HepG2 (cell line): ENCODE data around the gene CDC42BPG. TPM values are rescaled to one million over a fixed set of nuclear protein-coding genes. Genes with fewer than 3 reads are reported as not detected.

Source experiments
- ATAC-seq: fragments of 200-7000 bp; cut with Tn5 transposase; 3 replicates; pipeline ENCODE4 v1.9.1; 2020; ENCODE audit warnings: mild to moderate bottlenecking, moderate library complexity
- BruUV-seq: library from RNA; stranded (reverse); fragments of 400-500 nt; replicated peaks from 2 replicates; lab custom pipeline; 2021; lab: Mats Ljungman, UMichigan
- CTCF ChIA-PET: fragments of 300-600 bp; formaldehyde crosslinking; extraction: SDS; loops from one replicate; lab custom pipeline; 2021; ENCODE audit warnings: low total read pairs, inconsistent platforms, low intra/inter-chr PET ratio; lab: Yijun Ruan, JAX
- POLR2A ChIA-PET: fragments of 350-600 bp; sonication (Branson Sonifier 250); formaldehyde crosslinking; loops from one replicate; lab custom pipeline; 2020; ENCODE audit warnings: antibody characterized with exemption, inconsistent platforms; lab: Yijun Ruan, JAX
- DNase-seq: peaks from one replicate; pipeline ENCODE4 v3.0.0-alpha.2; 2015; ENCODE audit warnings: low spot score
- FAIRE-seq: peaks from 3 replicates; lab custom pipeline; 2011; peaks lifted over from hg19 to GRCh38; lab: Jason Lieb, UNC
- H2AFZ ChIP-seq: one replicate; pipeline ENCODE4 v1.6.1; 2011; ENCODE audit warnings: low read length, inconsistent platforms
- H3K27ac ChIP-seq: fragments of 300-600 bp; 3 replicates; pipeline ENCODE4 v1.8.0; 2011; ENCODE audit warnings: mixed run types, mild to moderate bottlenecking, mixed read lengths, low read length, inconsistent platforms; ENCODE audit not compliant: insufficient read depth; ENCODE audit errors: extremely low read length
- H3K27me3 ChIP-seq, 2 experiments: fragments of 200-600 bp in 1 of 2; 2 replicates in 1 of 2; 3 replicates in 1 of 2; pipeline versions ENCODE4 v1.6.0 to v1.8.0; 2011; ENCODE audit warnings: low read length in 2 of 2, mild to moderate bottlenecking in 2 of 2, moderate library complexity in 2 of 2, inconsistent platforms in 1 of 2; ENCODE audit not compliant: insufficient read depth in 2 of 2, control insufficient read depth in 1 of 2
- H3K36me3 ChIP-seq, 2 experiments: fragments of 200-600 bp in 1 of 2; replicated peaks in 1 of 2; 2 replicates in 1 of 2; 3 replicates in 1 of 2; pipeline versions ENCODE4 v1.5.1 to v1.8.0; 2011; ENCODE audit warnings: low read length in 2 of 2, inconsistent platforms in 1 of 2; ENCODE audit not compliant: insufficient read depth in 2 of 2, control insufficient read depth in 1 of 2
- H3K4me1 ChIP-seq: 2 replicates; pipeline ENCODE4 v1.5.1; 2012; ENCODE audit warnings: low read length, inconsistent platforms; ENCODE audit not compliant: insufficient read depth
- H3K4me2 ChIP-seq: 2 replicates; pipeline ENCODE4 v1.6.0; 2011; ENCODE audit warnings: low read depth, low read length, inconsistent platforms
- H3K4me3 ChIP-seq, 3 experiments: fragments of 200-600 bp in 1 of 3; sonication (generic), shearing (Covaris generic) in 1 of 3; replicated peaks in 1 of 3; 2 replicates each; pipeline ENCODE4 v1.5.1; 2011 to 2016; ENCODE audit warnings: low read length in 3 of 3, inconsistent platforms in 2 of 3, low read depth in 2 of 3, mild to moderate bottlenecking in 2 of 3, control low read depth in 1 of 3, mixed read lengths in 1 of 3; ENCODE audit not compliant: insufficient read depth in 1 of 3
- H3K79me2 ChIP-seq: one replicate; pipeline ENCODE4 v1.6.1; 2011; ENCODE audit warnings: low read length, inconsistent platforms; ENCODE audit not compliant: insufficient read depth
- H3K9ac ChIP-seq: 2 replicates; pipeline ENCODE4 v1.6.0; 2011; ENCODE audit warnings: mild to moderate bottlenecking, low read depth, low read length, inconsistent platforms; ENCODE audit not compliant: insufficient read depth
- H3K9me3 ChIP-seq: 2 replicates; pipeline ENCODE4 v1.5.1; 2012; ENCODE audit warnings: mild to moderate bottlenecking, low read length
- H4K20me1 ChIP-seq: 2 replicates; pipeline ENCODE4 v1.6.0; 2011; ENCODE audit warnings: inconsistent platforms, mild to moderate bottlenecking, low read length, moderate library complexity; ENCODE audit not compliant: insufficient read depth
- AKAP8 ChIP-seq: sonication (generic); formaldehyde crosslinking; IDR thresholded peaks from 2 replicates; pipeline ENCODE4 v1.5.1; 2020; ENCODE audit warnings: mild to moderate bottlenecking, missing genetic modification reagents
- SSRP1 ChIP-seq: IDR thresholded peaks from 2 replicates; pipeline ENCODE4 v1.6.1; 2016; ENCODE audit warnings: control low read depth
- ZBTB21 ChIP-seq: sonication (generic); formaldehyde crosslinking; IDR thresholded peaks from 2 replicates; pipeline ENCODE4 v1.4.0; 2020; ENCODE audit warnings: missing genetic modification reagents
- ZNF839 ChIP-seq: sonication (generic); formaldehyde crosslinking; IDR thresholded peaks from 2 replicates; pipeline ENCODE4 v1.4.0; 2020; ENCODE audit warnings: missing genetic modification reagents, mild to moderate bottlenecking, borderline replicate concordance
- WGBS: methylation state at CpG from one replicate; pipeline ENCODE4 v1.1.6; 2017; ENCODE audit warnings: low lambda C conversion rate; 5-methylcytosine and 5-hydroxymethylcytosine counted together
- in situ Hi-C: cut with HindIII; loops from 2 replicates; pipeline ENCODE4 v1.10.0; 2017; ENCODE audit warnings: low pct_unique_long_range_greater_than_20kb; ENCODE audit not compliant: extremely low pct_ligation_motif_present
- intact Hi-C: fragments of 100-400 bp; cut with micrococcal nuclease; formaldehyde crosslinking; loops from one replicate; pipeline ENCODE4 v1.10.0; 2022; ENCODE audit not compliant: unreplicated experiment
- polyA plus RNA-seq, 8 experiments: library from polyadenylated mRNA; depleted of rRNA in 3 of 8; stranded (reverse) in 7 of 8; unstranded in 1 of 8; fragments of >200 nt; fragmentation: Illumina TruSeq in 4 of 8; extraction: Trizol in 4 of 8; gene quantifications; 2 replicates each; pipeline versions ENCODE4 v1.2.1 to v1.2.3, GENCODE V29; 2011 to 2016; ENCODE audit warnings: low read depth in 4 of 8, missing spikeins in 1 of 8, mixed read lengths in 1 of 8; ENCODE audit not compliant: insufficient read depth in 1 of 8
- total RNA-seq, 5 experiments: library from RNA; depleted of rRNA; stranded (reverse); fragments of >200 nt; fragmentation: Illumina TruSeq; extraction: Trizol; gene quantifications; 2 replicates each; pipeline ENCODE4 v1.2.3, GENCODE V29; 2016; ENCODE audit warnings: low read depth in 1 of 5
- TF ChIP-seq, protein P1 (sequence below): sonication (generic); formaldehyde crosslinking; IDR thresholded peaks from 2 replicates; pipeline ENCODE4 v1.4.0; 2020; ENCODE audit warnings: low read depth, missing genetic modification reagents
- TF ChIP-seq, protein P2 (sequence below): sonication (generic); formaldehyde crosslinking; IDR thresholded peaks from 2 replicates; pipeline ENCODE4 v1.5.1; 2020; ENCODE audit warnings: mild to moderate bottlenecking, missing genetic modification reagents, moderate library complexity
- TF ChIP-seq, protein P3 (sequence below): sonication (generic); formaldehyde crosslinking; IDR thresholded peaks from 2 replicates; pipeline ENCODE4 v1.5.1; 2020; ENCODE audit warnings: mild to moderate bottlenecking, moderate library complexity, missing genetic modification reagents
- TF ChIP-seq, protein P4 (sequence below): sonication (generic); formaldehyde crosslinking; IDR thresholded peaks from 2 replicates; pipeline ENCODE4 v1.5.0; 2020; ENCODE audit warnings: missing genetic modification reagents

Gene CDC42BPG
- total and polyA plus RNA-seq, 2 of the 13 experiments (the other 11 are each of a cell fraction or from before 2014, with no cell fraction given): 0.55 to 1.4 TPM

DNA sequence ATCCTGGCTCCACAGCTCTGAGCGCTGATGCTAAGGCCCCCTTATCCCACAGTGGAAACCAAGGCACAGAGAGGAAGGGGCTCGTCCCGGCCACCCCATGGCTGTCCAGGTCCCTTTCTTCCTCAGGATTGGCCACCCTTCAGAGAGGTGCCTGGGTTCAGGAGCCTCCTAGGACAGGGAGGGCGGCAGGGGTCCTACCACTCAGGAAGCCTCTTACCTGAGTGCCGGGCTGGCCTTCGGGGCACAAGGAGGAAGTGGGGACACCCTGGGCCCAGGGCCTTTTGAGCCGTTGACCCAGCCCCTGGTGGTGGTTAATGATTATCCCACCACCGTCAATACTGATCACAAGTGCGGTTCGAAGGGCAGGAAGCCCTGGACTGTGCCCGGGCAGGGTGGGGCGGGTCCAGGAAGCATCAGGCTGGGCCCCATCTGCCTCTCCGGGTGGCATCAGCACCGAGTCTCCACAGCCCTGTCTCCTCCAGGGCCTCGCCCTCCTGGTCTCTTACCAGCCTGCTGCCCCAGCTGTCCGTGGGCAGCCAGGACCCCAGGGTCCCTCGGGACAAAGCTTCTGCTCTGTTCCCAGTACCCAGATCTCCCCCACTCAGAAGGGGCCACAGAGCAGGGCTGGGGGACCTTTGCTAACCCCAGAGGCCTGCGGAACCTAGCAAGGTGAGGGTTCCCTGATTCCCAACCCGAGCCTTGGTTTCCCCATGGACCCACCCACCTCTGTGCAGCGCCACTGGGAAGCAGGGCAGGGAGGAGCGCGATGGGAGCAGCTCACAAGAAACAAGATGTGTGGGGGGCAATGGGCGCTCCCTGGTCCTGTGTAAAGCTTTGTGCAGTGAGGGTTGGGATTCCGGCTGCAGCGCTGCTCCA, 49.0 kb upstream of the CDC42BPG start (continued):
- TF ChIP-seq, protein P1, sequence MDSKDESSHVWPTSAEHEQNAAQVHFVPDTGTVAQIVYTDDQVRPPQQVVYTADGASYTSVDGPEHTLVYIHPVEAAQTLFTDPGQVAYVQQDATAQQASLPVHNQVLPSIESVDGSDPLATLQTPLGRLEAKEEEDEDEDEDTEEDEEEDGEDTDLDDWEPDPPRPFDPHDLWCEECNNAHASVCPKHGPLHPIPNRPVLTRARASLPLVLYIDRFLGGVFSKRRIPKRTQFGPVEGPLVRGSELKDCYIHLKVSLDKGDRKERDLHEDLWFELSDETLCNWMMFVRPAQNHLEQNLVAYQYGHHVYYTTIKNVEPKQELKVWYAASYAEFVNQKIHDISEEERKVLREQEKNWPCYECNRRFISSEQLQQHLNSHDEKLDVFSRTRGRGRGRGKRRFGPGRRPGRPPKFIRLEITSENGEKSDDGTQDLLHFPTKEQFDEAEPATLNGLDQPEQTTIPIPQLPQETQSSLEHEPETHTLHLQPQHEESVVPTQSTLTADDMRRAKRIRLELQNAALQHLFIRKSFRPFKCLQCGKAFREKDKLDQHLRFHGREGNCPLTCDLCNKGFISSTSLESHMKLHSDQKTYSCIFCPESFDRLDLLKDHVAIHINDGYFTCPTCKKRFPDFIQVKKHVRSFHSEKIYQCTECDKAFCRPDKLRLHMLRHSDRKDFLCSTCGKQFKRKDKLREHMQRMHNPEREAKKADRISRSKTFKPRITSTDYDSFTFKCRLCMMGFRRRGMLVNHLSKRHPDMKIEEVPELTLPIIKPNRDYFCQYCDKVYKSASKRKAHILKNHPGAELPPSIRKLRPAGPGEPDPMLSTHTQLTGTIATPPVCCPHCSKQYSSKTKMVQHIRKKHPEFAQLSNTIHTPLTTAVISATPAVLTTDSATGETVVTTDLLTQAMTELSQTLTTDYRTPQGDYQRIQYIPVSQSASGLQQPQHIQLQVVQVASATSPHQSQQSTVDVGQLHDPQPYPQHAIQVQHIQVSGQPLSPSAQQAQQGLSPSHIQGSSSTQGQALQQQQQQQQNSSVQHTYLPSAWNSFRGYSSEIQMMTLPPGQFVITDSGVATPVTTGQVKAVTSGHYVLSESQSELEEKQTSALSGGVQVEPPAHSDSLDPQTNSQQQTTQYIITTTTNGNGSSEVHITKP: 0 out of 2 replicates have a peak, but pooled peaks have one; percentile 17

DNA sequence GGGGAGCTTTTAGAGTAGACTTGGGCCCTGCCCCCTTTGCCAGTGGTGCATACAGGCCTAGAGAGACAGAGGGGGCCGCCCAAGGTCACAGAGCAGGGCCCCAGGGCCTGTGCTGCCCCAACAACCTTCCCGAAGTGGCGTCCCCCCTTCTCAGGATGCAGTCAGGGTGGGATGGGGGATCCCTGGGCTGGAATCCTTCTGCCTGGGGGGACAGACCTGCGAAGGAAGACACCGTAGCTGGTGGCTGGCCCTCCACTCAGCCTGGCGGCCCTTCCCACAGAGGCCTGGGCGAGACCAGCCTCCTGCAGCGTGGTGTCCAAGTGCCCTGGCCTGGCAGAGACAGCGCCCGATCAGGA, 48.4 kb upstream of the CDC42BPG start:
- in situ Hi-C loops (loop anchor here (5.0 kb wide), 2 partner anchors 46 to 106 kb away; no protein-coding TSS in a partner anchor), intact Hi-C loops (no loop called here)
- DNase-seq (no peak), FAIRE-seq (no peak), ATAC-seq (peak; percentile 1)
- Histone ChIP-seq H3K9ac (peak overlapping the region; percentile 96), H3K4me2 (peak overlapping the region; percentile 94), H2AFZ (no peak overlapping the region), H3K36me3 (peaks cover 5% of the 10 kb centered on the region in 2 experiments; a peak in 2 of 5 replicates), H3K9me3 (no peaks in the 10 kb centered on the region), H3K79me2 (peaks cover 27% of the 10 kb centered on the region), H3K4me1 (peaks cover 60% of the 10 kb centered on the region), H3K27ac (peak overlapping the region; percentile 88), H3K4me3 (peak overlapping the region; percentile 80 to 96 (median 95)), H4K20me1 (peaks cover 10% of the 10 kb centered on the region; the same call in 1 of the 2 replicates), H3K27me3 (no peaks in the 10 kb centered on the region; a peak in 1 of 5 replicates)
- POLR2A ChIA-PET: interaction anchor here (0.8 to 11.5 kb wide), 11 partner anchors 10 to 242 kb away, joined by 3 to 132 read pairs (median 6); partner anchors contain the start of genes BATF2, CDC42BPG and EHD1
- no CpG with 5 or more reads among the region's 10 CpGs for WGBS
- CTCF ChIA-PET: interaction anchor here (2.0 to 3.9 kb wide), 2 partner anchors 23 to 45 kb away, joined by 5 to 72 read pairs; no protein-coding TSS in a partner anchor
- TSS peak; percentile 70 for BruUV-seq
- TF ChIP-seq AKAP8: no peak
- peak; percentile 82; the same call in 1 of the 2 replicates for TF ChIP-seq SSRP1 (CRISPR knock-in tag)
- no peak for TF ChIP-seq ZBTB21 (CRISPR knock-in tag)
- TF ChIP-seq, protein P2, sequence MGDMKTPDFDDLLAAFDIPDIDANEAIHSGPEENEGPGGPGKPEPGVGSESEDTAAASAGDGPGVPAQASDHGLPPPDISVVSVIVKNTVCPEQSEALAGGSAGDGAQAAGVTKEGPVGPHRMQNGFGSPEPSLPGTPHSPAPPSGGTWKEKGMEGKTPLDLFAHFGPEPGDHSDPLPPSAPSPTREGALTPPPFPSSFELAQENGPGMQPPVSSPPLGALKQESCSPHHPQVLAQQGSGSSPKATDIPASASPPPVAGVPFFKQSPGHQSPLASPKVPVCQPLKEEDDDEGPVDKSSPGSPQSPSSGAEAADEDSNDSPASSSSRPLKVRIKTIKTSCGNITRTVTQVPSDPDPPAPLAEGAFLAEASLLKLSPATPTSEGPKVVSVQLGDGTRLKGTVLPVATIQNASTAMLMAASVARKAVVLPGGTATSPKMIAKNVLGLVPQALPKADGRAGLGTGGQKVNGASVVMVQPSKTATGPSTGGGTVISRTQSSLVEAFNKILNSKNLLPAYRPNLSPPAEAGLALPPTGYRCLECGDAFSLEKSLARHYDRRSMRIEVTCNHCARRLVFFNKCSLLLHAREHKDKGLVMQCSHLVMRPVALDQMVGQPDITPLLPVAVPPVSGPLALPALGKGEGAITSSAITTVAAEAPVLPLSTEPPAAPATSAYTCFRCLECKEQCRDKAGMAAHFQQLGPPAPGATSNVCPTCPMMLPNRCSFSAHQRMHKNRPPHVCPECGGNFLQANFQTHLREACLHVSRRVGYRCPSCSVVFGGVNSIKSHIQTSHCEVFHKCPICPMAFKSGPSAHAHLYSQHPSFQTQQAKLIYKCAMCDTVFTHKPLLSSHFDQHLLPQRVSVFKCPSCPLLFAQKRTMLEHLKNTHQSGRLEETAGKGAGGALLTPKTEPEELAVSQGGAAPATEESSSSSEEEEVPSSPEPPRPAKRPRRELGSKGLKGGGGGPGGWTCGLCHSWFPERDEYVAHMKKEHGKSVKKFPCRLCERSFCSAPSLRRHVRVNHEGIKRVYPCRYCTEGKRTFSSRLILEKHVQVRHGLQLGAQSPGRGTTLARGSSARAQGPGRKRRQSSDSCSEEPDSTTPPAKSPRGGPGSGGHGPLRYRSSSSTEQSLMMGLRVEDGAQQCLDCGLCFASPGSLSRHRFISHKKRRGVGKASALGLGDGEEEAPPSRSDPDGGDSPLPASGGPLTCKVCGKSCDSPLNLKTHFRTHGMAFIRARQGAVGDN (CRISPR knock-in tag): no peak; the same call in 1 of the 2 replicates
- TF ChIP-seq, protein P3, sequence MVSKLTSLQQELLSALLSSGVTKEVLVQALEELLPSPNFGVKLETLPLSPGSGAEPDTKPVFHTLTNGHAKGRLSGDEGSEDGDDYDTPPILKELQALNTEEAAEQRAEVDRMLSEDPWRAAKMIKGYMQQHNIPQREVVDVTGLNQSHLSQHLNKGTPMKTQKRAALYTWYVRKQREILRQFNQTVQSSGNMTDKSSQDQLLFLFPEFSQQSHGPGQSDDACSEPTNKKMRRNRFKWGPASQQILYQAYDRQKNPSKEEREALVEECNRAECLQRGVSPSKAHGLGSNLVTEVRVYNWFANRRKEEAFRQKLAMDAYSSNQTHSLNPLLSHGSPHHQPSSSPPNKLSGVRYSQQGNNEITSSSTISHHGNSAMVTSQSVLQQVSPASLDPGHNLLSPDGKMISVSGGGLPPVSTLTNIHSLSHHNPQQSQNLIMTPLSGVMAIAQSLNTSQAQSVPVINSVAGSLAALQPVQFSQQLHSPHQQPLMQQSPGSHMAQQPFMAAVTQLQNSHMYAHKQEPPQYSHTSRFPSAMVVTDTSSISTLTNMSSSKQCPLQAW: no peak
- peak; percentile 14; the same call in 1 of the 2 replicates for TF ChIP-seq ZNF839
- TF ChIP-seq, protein P4, sequence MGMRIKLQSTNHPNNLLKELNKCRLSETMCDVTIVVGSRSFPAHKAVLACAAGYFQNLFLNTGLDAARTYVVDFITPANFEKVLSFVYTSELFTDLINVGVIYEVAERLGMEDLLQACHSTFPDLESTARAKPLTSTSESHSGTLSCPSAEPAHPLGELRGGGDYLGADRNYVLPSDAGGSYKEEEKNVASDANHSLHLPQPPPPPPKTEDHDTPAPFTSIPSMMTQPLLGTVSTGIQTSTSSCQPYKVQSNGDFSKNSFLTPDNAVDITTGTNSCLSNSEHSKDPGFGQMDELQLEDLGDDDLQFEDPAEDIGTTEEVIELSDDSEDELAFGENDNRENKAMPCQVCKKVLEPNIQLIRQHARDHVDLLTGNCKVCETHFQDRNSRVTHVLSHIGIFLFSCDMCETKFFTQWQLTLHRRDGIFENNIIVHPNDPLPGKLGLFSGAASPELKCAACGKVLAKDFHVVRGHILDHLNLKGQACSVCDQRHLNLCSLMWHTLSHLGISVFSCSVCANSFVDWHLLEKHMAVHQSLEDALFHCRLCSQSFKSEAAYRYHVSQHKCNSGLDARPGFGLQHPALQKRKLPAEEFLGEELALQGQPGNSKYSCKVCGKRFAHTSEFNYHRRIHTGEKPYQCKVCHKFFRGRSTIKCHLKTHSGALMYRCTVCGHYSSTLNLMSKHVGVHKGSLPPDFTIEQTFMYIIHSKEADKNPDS (CRISPR knock-in tag): no peak
